NOMO-1 (cell line): ENCODE results near the gene ADAMTSL2.
A peak's percentile ranks its signal among the peaks of the same experiment; 100 is the strongest.

Source experiments
- DNase-seq, 2 experiments: peaks; one replicate each; lab custom pipeline; 2025; ENCODE audit not compliant: unreplicated experiment in 2 of 2; lab: John Stamatoyannopoulos, UW

Gene ADAMTSL2

DNA sequence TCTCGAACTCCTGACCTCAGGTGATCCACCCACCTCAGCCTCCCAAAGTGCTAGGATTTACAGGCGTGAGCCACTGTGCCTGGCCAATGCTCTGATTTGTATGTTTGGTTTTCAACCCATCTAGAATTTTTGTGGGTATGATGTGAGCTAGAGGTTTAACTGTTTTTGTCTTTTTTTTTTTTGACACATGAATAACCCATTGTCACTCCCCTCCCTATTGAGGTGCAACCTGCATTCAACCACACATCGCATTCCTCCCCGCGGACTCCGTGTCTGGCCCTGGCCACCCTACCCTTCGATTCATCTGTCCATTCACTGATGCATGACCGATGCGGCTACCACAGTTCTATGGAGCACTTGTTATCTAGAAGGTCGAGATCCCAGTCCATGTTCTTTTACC lies 84.2 kb downstream of the ADAMTSL2 start:
- DNase-seq = no peak

DNA sequence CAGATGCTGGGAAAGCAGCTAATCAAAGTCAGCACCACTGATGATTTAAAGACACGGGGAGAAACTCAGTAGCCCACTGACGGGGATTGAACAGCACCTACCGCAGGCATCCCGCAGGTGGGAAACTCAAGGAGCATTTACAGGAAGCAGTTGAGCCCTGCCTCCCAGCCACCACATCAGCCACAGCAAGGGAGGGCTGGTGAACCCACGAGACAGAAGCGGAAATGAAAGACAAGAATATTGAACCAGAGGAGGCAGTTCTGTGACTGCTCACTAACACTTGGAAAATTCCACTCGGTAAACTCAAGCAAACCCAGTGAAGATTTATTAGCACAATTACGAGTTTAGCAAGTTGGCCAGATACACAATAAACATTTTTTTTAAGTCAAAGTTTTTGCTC lies 85.3 kb downstream of the ADAMTSL2 start:
- peak; percentile 46 to 79 for DNase-seq

DNA sequence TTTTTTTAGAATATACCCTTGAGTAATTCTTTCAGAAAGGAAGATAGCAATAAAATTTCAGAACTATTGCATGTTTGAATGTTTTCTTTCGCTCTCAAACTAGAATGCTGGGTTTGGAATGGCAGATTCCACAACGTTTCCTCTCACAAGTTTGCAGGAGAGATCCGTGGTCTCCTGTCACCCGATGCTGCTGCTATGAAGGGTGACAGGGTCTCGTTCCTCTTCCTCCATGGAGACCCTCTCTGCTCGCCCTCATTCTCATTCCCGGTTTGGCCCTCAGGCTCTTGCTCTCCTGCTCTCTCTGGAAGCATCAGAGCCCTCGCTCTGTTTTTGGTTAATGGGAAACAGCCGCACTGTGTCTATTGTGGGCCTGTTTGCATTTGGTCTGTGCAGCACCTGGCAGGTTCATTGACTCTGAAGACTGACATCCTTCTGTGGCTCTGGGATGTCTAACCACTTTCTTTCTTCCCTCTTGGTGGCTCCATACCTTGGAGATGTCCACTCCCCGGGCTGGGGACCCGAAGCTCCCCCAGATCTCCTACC lies 87.3 kb downstream of the ADAMTSL2 start:
- no peak for DNase-seq

DNA sequence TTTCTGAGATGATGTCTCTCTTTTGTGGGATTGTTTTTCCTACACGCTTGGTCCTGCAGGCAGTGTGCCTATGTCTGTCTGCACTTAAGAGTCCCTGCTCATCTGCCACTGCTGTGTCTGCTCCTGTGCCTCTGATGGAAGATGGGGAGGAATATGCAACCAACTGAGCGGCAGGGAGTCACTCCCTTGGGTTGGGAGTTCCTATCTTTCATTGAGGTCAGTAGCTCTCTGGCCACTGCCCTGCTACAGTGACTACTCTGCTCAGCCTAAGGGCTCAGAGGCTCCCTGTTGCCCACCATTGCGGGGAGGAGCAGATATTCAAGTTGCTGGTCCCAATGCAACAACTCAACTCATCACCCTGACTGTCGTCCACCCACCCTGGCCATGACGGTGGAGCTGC lies 88.1 kb downstream of the ADAMTSL2 start:
- no peak for DNase-seq
